ENCODE measurements around the gene PDSS2.
"Not testable (repeated sequence)": the region's sequence is repeated elsewhere in the genome, so short reads cannot be mapped to it uniquely, and the experiment has no call there.

Gene PDSS2

DNA sequence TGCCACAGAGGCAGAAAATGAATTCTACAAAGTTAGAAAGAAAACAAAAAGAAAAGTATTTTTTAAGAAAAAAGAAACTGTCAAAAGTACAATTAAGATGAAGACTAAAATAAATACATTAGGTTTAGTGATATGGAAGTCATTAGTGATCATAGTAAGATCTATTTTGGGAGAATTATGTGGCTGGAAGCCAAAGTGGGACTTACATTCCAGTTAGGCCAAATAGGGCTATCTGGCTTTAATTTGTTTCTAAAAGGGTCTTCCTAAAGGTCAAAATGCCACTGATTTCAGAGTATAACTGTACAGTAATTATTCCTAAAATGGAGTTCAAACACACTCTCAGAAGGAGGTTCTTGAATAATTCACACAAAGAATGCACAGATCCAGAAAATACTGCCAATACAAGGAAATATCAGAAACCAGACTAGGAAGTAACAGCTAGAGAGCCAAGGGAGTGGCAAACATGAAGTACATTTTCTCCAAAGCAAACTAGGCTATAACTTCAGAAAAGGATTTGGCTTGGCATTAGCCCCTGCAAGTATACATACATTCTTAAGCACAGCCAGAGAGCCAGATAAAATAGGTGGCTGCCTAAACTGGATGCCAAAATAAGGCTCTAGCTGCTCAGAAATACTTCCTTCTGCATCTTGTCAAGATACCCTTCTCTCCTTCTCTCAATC lies 45.3 kb downstream of the PDSS2 start:
- DNase-seq = no peak

DNA sequence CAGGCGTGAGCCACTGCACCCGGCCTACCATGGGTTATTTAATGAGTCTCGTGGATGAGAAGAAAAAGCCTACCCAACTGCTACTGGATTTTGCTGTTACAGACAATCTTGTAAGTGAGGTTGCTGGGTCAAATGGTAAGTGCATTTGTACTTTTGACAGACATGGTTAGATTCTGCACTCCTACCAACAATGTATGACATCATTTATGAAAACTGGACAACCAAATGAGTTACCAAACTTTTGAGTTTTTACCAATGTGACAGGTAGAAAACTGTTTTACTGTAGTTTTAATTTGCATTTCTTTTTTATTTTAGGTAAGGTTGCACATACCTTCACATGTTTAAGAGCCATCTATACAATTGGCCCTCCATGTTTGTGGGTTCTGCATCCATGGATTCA lies 48.2 kb downstream of the PDSS2 start:
- DNase-seq = no peak

DNA sequence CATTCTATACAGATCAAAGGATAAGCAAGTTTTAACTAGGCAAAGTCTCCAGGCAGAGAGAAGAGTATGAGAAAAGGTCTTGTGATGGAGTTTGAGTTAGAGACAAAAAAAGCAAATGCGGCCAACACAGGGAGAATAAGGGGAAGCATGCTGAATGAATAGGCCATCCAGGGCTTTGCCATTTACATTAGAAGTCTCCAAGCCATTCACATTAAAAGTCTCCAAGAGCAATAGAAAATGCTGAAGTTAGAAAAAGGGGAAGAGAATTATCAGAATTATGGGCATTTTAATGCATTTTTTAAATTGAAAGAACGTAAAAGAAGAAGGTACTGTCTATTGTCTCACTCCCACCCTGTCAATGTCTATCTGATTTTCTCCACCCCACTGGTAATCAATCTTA lies 49.4 kb downstream of the PDSS2 start:
- DNase-seq = no peak

DNA sequence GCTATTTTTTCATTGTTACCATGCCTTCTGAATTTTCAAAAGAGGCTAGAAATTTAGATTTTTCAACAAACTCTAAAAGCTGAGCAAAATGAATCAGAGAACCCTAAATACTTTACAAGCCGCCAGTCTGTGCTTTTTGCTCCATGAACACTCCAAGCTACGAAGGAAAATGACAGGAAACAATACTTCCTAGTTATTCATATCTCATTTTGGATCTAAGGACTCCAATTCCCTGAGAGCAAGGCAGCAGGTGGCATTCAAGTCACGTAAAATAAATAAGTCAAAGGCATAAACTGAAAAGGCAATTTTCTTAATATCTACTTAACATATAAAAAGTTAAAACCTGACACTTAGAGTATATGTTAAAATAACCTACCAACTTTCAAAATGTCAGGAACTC lies 50.6 kb downstream of the PDSS2 start:
- DNase-seq = no peak

DNA sequence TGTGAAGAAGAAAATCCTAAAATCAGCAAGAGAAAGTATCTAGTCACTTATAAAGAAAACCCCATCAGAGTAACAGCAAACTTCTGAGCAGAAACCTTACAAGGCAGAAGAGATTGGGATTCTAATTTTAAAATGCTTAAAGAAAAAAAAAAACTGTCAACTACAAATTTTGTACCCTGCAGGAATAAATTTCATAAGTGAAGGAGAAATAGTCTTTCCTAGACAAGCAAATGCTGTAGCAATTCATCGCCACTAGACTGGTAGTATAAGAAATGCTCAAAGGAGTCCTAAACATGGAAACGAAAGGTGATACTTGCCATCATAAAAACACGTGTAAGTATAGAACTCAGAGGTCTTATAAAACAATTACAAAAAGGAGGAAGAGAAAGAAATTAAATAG lies 54.4 kb downstream of the PDSS2 start:
- no peak for DNase-seq

DNA sequence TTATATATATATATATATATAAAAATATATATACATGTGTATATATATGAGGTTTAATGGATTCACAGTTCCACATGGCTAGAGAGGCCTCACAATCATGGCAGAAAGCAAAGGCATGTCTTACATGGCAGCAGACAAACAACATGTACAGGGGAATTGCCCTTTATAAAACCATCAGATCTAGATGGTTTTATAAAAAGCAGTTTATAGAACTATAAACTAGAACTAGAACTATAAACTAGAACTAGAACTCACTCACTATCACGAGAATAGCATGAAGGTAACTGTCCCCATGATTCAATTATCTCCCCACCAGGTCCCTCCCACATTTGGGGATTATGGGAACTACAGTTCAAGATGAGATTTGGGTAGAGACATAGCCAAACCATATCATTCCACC lies 56.8 kb downstream of the PDSS2 start:
- DNase-seq = no peak

DNA sequence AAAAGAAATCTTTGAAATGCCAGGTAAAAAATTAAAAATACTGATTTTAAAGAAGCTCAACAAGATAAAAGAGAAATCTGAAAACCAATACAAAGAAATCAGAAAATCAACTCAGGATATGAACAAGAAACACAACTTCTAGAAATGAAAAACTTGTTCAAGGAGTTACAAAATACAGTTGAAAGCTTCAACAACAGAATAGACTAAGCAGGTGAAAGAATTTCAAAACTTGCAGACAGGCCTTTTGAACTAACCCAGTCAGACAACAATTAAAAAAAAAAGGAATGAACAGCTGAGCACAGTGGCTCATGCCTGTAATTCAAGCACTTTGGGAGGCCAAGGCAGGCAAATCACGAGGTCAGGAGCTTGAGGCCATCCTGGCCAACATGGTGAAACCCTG lies 57.8 kb downstream of the PDSS2 start:
- no peak for DNase-seq

DNA sequence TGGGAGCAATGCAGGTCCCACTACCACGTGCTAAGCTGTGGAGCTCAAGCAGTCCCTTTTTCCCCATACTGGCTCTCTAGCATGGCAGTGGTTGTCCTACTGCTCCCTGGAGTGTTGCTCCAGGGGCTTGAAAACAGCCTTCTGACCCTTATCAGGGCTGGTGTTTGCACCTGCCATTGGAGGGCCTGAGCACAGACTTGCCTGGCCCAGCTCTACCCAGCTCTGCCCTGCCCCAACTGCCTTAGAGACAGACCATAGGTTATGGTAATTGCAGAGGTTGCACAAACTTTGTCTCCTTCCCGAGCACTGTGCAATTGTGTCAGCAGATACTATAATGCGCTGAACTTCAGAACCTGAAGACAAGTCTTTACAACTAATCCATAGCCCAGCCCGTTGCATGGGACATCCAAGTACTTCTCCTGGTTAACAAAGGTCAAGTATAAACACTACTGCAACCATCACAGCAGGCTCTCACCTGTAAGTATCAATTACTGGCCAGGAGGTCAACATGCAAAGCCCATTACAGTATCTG lies 58.7 kb downstream of the PDSS2 start:
- DNase-seq = no peak

DNA sequence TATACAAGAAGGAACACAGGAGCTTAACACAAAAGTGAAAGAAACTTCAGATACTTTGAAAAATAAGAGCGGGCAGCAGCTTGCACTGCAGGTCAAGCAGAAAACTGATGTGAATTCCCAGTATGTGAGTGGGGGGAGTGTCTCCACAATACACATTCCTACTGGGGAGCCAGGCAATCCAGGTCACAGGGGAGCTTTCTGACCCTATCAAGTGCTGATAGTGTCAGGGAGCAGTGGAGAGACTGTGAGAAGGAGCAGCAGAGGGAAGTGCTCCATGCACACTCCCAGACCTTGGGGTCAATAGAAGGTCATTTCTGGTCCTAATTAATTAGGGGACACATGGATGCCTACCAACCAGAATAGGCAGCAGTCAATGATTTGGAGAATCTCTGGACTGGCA lies 59.4 kb downstream of the PDSS2 start:
- DNase-seq = no peak

DNA sequence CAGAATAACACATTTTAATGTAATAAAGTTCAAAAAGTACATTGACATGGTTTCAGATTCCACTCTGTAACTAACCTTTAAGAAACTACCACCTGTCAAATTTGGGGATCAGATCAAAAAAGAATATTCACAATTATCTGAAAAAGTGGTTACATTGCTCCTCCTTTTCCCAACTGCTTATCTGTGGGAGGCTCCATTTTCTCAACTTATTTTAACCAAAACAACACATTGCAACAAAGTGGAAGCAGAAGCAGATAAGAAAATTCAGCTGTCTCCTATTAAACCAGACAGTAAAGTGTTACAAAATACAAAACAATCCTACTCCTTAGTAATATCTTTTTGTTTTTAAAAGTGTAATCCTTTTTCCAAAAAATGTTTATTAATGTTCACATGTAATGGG lies 61.4 kb downstream of the PDSS2 start:
- no peak for DNase-seq

DNA sequence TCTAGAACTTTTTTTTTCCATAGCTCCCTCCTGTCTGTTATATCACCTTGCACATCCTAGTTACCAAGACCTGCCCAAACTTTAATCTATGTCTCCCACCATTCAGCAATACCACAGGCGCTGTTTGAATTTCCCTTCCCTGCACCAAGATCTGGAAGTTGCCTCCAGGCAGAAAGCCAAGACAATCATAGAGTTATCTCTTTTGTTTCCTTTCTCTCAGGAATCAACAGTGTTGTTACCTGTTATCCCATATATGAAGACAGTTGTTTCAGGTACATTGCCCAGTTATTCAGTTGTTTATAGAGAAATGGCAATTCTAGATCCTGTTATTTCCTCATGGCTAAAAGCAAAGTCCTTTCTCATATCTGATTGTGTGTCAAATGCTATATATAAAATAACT lies 63.2 kb downstream of the PDSS2 start:
- DNase-seq = no peak

DNA sequence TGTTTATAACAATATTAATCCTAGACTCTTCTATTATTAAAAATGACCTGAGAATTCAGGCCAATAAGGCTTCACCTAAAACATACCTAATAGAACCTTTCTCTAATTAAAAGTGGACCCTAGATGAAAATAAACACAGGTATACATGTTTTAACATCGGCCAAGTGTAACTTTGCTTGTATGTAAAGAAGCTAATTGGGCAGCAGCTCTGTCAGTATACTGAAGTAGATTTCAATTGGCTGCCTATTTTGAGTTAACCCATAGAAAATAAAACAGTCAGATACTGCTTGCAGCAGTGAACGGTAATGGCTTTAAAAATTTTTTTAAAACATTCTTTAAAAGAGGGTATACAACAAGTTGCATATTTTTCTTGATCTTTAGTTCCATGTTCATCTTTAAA lies 67.3 kb downstream of the PDSS2 start:
- no peak for DNase-seq

DNA sequence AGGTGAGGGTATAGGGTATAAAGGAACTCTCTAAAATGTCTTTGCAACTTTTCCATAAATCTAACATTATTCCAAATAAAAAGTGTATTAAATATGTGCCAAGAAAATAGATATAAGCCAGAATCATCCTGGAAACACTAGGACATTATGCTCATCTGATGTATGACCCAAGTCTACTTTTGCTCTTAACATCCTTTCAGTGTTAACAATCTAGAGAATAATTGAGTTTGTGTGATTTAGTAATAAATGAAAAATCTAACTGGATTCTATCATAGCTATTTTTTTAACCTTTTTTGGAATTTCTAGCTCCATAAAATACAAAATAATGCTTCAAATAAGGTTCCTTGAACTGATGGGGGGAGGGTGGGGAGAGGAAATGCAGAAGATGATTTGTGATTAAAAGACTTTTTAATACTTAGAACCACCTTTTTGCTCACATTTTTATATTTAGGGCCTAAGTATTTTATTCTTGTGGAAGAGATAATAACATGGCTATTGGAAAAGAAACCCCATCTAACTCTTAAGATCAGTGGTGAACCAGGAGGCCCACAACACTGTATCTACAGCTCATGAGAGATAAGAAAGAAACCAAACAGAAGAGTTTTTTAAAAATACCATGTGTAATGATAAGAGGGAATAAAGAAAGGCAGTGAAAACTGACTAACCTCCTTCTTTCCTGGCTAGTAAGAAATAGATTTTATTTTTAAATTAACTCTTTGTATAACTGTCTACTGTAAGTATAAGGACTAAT lies 68.5 kb downstream of the PDSS2 start:
- DNase-seq = no peak

DNA sequence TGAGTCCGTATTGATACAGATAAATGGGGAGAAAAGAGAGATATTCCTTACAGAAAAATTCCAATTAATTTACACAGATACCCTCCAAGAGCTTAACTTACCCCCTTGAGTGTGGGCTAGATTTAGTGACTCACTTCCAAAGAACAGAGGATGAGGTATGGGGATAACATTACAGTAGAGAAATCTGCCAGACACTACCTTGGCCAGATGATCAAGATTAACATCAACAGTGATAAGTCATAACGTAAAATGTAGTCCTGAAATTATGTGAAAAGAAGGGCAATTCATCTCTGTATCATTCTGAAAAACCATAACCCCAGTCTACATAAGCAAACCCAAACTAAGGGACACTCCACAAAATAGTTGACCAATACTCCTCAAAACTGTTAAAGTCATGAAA lies 69.3 kb downstream of the PDSS2 start:
- DNase-seq = no peak

DNA sequence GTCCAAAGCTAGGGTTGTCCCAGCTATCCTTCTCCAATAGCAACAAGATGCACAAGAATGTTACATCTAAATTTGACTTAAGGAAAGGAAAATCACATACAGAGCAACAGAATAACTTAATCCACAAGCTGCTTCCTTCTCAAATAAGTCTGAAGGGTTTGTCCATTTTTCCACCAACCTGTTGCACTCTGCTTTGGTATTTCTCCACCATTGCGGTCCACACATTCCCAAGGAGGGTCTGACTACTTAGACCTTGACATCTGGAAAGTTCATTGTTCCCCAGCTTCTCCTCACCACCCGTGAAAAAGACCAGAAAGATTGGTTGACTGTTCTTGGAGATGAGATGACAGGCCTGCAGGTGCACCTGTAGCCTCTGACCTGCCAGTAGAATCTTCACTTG lies 72.5 kb downstream of the PDSS2 start:
- no peak for DNase-seq

DNA sequence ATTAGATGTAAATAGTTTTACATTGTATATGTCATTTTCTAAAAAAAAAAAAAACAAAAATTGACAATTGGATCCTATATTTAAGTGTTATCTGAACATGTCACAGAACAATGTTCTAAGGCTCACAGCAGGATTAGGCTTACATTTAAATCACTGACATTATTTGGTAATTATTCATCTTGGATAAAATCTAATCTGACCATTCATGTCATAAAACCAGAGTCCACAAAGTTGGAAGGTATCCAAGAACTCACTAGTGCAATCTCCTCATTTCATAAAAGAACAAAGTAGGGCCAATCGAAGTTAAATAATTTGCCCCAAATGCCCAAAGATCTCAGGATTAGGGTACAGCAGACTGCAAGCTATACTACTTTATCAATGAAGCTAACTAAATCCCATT lies 73.0 kb downstream of the PDSS2 start:
- no peak for DNase-seq

DNA sequence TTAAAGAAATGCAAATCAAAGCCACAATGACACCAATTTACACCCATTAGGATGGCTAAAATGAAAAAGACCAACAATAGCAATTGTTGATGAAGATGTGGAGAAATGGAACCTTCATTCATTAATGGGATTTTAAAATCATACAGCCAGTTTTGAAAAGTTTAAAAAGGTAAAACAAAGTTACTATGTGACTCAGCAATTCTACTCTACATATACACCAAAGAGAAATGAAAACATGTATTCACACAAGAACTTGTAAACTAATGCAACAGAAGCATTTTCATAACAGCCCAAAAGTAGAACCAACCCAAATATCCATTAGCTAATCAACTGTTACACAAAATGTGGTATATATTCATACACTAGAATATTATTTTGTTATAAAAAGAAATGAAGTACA lies 75.7 kb downstream of the PDSS2 start:
- no peak for DNase-seq

DNA sequence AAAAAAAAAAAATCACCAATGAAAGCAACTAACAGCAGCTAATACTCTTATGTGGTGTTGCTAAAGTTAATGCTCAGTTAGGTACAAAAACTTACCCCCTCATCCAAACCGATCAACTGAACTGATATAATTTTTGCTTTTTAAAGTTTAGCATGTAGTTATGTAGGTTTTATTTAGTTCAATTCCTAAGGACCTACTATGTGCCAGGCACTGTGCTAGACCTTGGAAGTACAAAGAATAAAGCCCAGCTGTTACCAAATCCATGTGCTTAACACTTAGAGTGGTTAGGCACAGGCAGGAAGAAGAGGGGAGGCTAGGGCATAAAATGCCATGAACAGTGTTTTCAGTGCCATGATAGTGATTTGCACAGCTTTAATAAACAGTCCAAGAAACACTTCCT lies 85.1 kb downstream of the PDSS2 start:
- no peak for DNase-seq

DNA sequence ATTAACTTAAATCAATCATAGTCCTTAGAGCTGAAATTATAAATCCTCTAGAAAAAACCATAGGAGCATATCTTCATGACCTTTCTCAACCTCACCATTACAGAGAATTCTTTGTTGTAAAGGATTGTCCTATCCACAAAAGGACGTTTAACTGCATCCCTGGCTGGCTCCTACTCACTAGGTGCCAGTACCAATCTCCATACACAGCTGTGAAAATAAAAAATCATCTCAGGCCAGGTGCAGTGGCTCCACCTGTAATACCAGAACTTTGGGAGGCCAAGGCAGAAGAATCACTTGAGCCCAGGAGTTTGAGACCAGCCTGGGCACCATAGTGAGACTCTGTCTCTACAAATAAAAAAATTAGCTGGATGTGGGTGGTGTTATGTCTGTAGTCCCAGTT lies 89.9 kb downstream of the PDSS2 start:
- DNase-seq = no peak

DNA sequence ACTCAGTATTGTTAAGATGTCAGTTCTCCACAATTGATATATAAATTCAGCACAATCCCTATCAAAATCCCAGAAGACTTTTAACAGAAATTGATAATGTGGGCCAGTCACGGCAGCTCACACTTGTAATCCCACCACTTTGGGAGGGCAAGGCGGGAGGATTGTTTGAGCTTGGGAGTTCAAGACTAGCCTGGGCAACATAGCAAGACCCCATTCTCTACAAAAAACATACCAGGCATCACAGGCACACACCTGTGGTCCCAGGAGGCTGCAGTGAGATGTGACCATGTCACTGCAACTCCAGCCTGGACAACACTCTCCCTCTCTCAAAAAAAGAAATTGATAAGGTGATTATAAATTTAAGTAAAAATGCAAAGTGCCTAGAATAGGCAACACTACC lies 90.9 kb downstream of the PDSS2 start:
- no peak for DNase-seq

DNA sequence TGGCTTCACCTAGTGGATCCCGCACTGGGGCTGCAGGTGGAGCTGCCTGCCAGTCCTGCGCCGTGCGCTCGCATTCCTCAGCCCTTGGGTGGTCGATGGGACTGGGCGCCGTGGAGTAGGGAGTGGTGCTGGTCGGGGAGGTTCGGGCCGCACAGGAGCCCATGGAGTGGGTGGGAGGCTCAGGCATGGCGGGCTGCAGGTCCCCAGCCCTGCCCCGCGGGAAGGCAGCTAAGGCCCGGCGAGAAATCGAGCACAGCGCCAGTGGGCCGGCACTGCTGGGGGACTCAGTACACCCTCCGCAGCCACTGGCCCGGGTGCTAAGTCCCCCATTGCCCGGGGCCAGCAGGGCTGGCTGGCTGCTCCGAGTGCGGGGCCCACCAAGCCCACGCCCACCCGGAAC lies 95.2 kb downstream of the PDSS2 start:
- not testable (repeated sequence) for DNase-seq

DNA sequence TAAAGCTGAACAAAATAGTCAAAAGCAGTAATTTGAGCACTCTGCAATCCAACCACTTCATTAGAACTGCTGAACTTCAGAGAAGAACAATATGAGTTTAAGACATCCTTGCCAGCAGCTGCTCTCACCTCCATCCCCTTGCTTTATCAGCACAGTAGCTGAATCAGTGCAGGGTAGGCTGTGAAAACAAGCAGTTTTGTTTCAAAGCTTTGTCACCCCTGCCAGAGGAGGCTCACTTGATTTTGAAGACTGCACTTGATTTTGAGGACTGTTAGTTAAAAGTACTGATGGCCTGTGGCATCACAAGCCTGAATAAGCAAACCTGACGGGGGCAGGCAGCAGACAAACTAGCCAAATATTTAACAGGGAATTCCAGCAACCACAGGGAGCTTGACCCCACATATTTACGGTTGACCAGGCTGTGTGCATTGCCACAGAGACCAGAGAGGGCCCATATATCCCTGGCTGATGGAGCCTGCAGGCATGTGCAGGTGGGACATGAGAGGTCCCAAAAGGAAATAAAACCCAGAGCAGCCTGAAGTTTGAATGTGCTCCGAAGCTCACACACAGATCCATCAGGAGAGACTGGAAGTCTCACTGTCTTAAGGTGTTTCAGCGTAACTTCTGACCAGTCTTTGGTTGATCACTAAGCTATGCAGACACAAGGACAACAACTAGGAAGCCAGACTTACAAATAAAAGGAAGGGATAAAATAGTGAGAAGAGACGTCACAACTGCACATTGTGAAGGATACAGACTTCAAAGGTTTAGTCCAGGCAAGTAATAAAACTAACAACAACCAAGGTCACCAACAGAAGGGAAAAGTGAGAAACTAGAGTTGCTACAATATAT lies 97.4 kb downstream of the PDSS2 start:
- DNase-seq = no peak

DNA sequence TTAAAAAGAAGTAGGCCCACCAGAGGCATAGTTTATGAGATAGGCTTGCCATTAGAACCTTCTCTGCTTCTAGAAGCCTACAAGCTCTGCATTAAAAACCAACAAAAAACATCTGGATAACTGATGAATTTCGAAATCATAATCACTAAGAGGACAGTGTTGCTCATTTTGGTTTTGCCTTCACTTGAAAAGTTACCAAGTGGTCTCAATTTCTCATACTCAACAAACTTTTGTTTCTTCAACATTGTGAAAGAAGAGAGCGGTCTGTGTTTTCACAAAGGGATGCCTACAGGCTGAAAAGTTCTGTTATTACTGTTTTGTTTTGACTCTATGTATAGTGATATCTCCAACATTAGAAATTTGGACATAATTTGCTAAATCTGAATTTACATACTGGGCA lies 98.9 kb downstream of the PDSS2 start:
- DNase-seq = no peak

DNA sequence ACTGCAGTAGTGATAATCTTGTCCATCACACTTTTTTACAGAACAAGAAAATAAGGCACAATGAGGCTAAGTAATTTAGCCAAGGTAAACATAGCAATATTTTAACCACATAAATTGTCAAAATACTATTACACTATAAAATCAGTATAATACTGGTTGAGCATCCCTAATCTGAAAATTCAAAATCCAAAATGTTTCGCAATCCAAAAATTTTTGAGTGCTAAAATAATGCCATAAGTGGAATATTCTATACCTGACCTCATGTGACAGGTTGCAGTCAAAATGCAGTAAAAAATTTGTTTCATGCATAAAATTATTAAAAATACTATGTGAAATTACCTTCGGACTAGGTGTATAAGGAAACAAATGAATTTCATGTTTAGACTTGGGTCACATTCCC lies 101.5 kb downstream of the PDSS2 start:
- DNase-seq = no peak
